Upper lobe of right lung (tissue), 1 donor: ENCODE measurements around the gene MAP4K3. TPM values are rescaled to one million over a fixed set of nuclear protein-coding genes. Genes with fewer than 3 reads are reported as not detected.

Experiments
- ATAC-seq: fragments of 200-7000 bp; cut with Tn5 transposase; one replicate; pipeline ENCODE4 v1.9.1; 2020; ENCODE audit warnings: mild to moderate bottlenecking, moderate library complexity
- DNase-seq: peaks from one replicate; pipeline ENCODE4 v3.0.0-alpha.2; 2020
- H3K27ac ChIP-seq: fragments of 200-600 bp; one replicate; pipeline ENCODE4 v1.8.0; 2022
- H3K27me3 ChIP-seq: fragments of 200-600 bp; one replicate; pipeline ENCODE4 v1.8.0; 2022; ENCODE audit warnings: mild to moderate bottlenecking
- H3K36me3 ChIP-seq: fragments of 200-600 bp; one replicate; pipeline ENCODE4 v1.8.0; 2022
- H3K4me1 ChIP-seq: fragments of 200-600 bp; one replicate; pipeline ENCODE4 v1.8.0; 2022
- H3K4me3 ChIP-seq: fragments of 200-600 bp; one replicate; pipeline ENCODE4 v1.8.0; 2022; ENCODE audit warnings: mild to moderate bottlenecking
- H3K9me3 ChIP-seq: fragments of 200-600 bp; one replicate; pipeline ENCODE4 v1.8.0; 2022
- intact Hi-C: fragments of 100-400 bp; cut with DNase I; formaldehyde crosslinking; loops from one replicate; pipeline ENCODE4 v1.11.0; 2022
- total RNA-seq: library from RNA; stranded (reverse); fragmentation: NEBNext Ultra II Directional; extraction: Animal tissue kit (Norgen Biotek cat#: 25700); gene quantifications from one replicate; pipeline ENCODE4 v1.2.1, GENCODE V29; 2021
- TF ChIP-seq, protein P1 (sequence below): fragments of 200-600 bp; IDR thresholded peaks from one replicate; pipeline ENCODE4 v1.8.0; 2022; ENCODE audit warnings: antibody characterized with exemption
- donor health status: DM: no; HTN: yes; CAD: no; lungs with severe emphysema.

The MAP4K3 gene
- total RNA-seq, 1 donor from 2014 or later = 55.5 TPM

DNA sequence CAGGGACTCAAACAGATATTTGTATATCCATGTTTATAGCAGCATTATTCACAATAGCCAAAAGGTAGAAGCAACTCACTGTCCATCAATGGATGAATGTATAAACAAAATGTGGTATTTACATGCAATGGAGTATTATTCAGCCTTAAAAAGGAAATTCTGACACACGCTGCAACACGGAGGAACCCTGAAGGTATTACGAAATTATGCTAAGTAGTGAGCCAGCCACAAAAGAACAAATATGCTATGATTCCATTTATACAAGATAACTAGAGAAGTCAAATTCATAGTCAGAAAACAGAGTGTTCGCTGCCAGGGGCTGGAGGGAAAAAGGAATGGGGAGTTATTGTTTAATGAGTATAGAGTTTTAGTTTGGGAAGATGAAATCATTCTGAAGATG lies 132.4 kb downstream of the MAP4K3 start:
- TF ChIP-seq, protein P1, sequence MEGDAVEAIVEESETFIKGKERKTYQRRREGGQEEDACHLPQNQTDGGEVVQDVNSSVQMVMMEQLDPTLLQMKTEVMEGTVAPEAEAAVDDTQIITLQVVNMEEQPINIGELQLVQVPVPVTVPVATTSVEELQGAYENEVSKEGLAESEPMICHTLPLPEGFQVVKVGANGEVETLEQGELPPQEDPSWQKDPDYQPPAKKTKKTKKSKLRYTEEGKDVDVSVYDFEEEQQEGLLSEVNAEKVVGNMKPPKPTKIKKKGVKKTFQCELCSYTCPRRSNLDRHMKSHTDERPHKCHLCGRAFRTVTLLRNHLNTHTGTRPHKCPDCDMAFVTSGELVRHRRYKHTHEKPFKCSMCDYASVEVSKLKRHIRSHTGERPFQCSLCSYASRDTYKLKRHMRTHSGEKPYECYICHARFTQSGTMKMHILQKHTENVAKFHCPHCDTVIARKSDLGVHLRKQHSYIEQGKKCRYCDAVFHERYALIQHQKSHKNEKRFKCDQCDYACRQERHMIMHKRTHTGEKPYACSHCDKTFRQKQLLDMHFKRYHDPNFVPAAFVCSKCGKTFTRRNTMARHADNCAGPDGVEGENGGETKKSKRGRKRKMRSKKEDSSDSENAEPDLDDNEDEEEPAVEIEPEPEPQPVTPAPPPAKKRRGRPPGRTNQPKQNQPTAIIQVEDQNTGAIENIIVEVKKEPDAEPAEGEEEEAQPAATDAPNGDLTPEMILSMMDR = no peak
- H3K36me3 ChIP-seq = peaks cover 4% of the 10 kb centered on the region
- no peaks in the 10 kb centered on the region for H3K4me1 ChIP-seq
- no peaks in the 10 kb centered on the region for H3K9me3 ChIP-seq
- no peaks in the 10 kb centered on the region for H3K27me3 ChIP-seq
- DNase-seq (no peak), ATAC-seq (no peak)
- intact Hi-C loops = no loop called here
- no peak overlapping the region for H3K27ac ChIP-seq
- H3K4me3 ChIP-seq = no peak overlapping the region

GRCh38 chr2:39304200-39304599 lies 132.9 kb downstream of the MAP4K3 start:
- ATAC-seq = no peak
- no peak for DNase-seq
- no peaks in the 10 kb centered on the region for H3K4me1 ChIP-seq
- H3K4me3 ChIP-seq = no peak overlapping the region
- intact Hi-C loops = no loop called here
- TF ChIP-seq, protein P1 = no peak
- no peaks in the 10 kb centered on the region for H3K9me3 ChIP-seq
- H3K27ac ChIP-seq = no peak overlapping the region
- no peaks in the 10 kb centered on the region for H3K27me3 ChIP-seq
- H3K36me3 ChIP-seq = peaks cover 4% of the 10 kb centered on the region

GRCh38 chr2:39301352-39301751 lies 135.7 kb downstream of the MAP4K3 start:
- no peak for DNase-seq
- intact Hi-C loops = no loop called here

DNA sequence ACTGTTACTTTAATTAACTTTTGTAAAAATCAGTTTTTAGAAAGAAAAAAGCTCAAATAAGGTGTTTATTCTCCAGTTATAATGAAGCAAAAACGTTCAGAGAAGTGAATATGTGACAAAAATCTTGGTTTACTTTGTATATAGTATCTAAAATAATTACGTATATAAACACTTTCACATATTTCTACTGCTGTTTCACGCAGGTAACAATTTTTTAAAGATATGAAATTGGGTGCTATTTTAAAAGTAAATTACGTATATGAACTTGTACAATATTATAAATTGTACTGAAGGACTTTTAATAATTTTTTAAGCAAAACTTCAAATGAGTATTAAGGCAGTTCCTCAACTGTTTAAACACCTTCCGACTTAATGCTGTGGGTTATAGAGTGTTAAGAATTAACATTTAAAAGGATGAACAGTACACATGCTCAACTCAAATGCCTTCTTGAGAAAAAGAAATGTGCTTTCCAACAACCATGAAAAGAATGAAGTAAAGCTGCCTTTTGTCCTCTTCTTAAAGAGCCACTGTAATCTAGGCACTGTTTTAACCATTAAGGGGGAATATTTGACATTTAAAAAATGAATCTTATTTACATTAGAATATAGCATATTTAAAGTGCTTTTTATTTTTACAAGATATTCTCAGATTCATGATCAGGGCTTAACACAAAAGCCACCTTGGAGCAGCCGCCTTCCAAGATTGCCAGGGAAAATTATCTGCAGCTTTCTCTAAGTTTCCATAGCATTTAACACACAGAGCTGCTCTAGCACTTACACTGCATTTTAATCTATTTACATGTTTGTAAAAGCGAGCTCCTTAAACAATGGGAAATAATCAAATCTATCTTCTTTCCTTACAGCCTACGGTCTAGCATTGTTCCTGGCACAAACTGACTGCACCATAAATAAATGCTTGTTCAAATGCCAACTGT lies 136.8 kb downstream of the MAP4K3 start:
- intact Hi-C loops = no loop called here
- Histone ChIP-seq H3K4me3 (no peak overlapping the region), H3K9me3 (no peaks in the 10 kb centered on the region), H3K36me3 (peaks cover 12% of the 10 kb centered on the region), H3K4me1 (no peaks in the 10 kb centered on the region), H3K27ac (no peak overlapping the region), H3K27me3 (no peaks in the 10 kb centered on the region)
- TF ChIP-seq, protein P1 = no peak
- ATAC-seq (no peak), DNase-seq (no peak)

More at GRCh38 chr2:39301352-39301751, 135.7 kb downstream of the MAP4K3 start:
- ATAC-seq = no peak
- Histone ChIP-seq H3K9me3 (no peaks in the 10 kb centered on the region), H3K36me3 (peaks cover 12% of the 10 kb centered on the region), H3K27ac (no peak overlapping the region), H3K27me3 (no peaks in the 10 kb centered on the region), H3K4me3 (no peak overlapping the region), H3K4me1 (no peaks in the 10 kb centered on the region)
- TF ChIP-seq, protein P1 = no peak

- no peaks in the 10 kb centered on the region for H3K27me3 ChIP-seq
- H3K4me1 ChIP-seq = no peaks in the 10 kb centered on the region
- intact Hi-C loops = no loop called here
- no peak overlapping the region for H3K27ac ChIP-seq
- H3K36me3 ChIP-seq = peaks cover 73% of the 10 kb centered on the region
- ATAC-seq (no peak), DNase-seq (no peak)
- no peaks in the 10 kb centered on the region for H3K9me3 ChIP-seq
- TF ChIP-seq, protein P1 = no peak
- H3K4me3 ChIP-seq = no peak overlapping the region
Observed at GRCh38 chr2:39290433-39290832, 146.7 kb downstream of the MAP4K3 start.
